Right atrium auricular region (tissue), 2 donors: ENCODE results near the gene EVC2. TPM values are rescaled to one million over a fixed set of nuclear protein-coding genes. Genes with fewer than 3 reads are reported as not detected.

ENCODE experiments used
- DNase-seq: peaks from one replicate; pipeline ENCODE4 v3.0.0-alpha.2; 2019; ENCODE audit warnings: low spot score
- H3K27ac ChIP-seq, 2 donors: fragments of 200-600 bp; sonication (generic); 1 replicate in 1 of 2; 2 replicates in 1 of 2; pipeline ENCODE4 v1.5.1; 2016 to 2019
- H3K27me3 ChIP-seq, 2 donors: fragments of 200-600 bp; sonication (generic); one replicate each; pipeline versions ENCODE4 v1.5.1 to v1.6.0; 2017 to 2019
- H3K36me3 ChIP-seq: fragments of 200-600 bp; sonication (generic); one replicate; pipeline ENCODE4 v1.5.1; 2016
- H3K4me1 ChIP-seq, 2 donors: fragments of 200-600 bp; sonication (generic); one replicate each; pipeline versions ENCODE4 v1.5.1 to v1.6.0; 2017 to 2019
- H3K4me3 ChIP-seq, 2 donors: fragments of 200-600 bp; sonication (generic); 1 replicate in 1 of 2; 2 replicates in 1 of 2; pipeline ENCODE4 v1.5.1; 2017 to 2019; ENCODE audit warnings: mild to moderate bottlenecking in 1 of 2, moderate library complexity in 1 of 2
- H3K9me3 ChIP-seq, 2 donors: fragments of 200-600 bp; sonication (generic); one replicate each; pipeline ENCODE4 v1.5.1; 2019
- total RNA-seq, 2 donors: library from RNA; depleted of rRNA; stranded (reverse); fragments of >200 nt; gene quantifications; one replicate each; pipeline ENCODE4 v1.1.0, GENCODE V29; 2016
- TF ChIP-seq, protein P1 (sequence below), 2 donors: fragments of 200-600 bp; sonication (generic); IDR thresholded peaks; one replicate each; pipeline ENCODE4 v1.5.1; 2019; ENCODE audit warnings: antibody characterized with exemption in 2 of 2

EVC2 gene
- total RNA-seq, 2 donors from 2014 or later = 2.6 to 7.0 TPM

GRCh38 chr4:5700459-5700858, 7.9 kb downstream of the EVC2 start:
- H3K9me3 ChIP-seq = no peaks in the 10 kb centered on the region
- H3K27ac ChIP-seq = no peak overlapping the region
- TF ChIP-seq, protein P1, sequence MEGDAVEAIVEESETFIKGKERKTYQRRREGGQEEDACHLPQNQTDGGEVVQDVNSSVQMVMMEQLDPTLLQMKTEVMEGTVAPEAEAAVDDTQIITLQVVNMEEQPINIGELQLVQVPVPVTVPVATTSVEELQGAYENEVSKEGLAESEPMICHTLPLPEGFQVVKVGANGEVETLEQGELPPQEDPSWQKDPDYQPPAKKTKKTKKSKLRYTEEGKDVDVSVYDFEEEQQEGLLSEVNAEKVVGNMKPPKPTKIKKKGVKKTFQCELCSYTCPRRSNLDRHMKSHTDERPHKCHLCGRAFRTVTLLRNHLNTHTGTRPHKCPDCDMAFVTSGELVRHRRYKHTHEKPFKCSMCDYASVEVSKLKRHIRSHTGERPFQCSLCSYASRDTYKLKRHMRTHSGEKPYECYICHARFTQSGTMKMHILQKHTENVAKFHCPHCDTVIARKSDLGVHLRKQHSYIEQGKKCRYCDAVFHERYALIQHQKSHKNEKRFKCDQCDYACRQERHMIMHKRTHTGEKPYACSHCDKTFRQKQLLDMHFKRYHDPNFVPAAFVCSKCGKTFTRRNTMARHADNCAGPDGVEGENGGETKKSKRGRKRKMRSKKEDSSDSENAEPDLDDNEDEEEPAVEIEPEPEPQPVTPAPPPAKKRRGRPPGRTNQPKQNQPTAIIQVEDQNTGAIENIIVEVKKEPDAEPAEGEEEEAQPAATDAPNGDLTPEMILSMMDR (IDR thresholded peaks at IDR 0.05) = no peak
- H3K36me3 ChIP-seq = peaks cover 13% of the 10 kb centered on the region
- H3K27me3 ChIP-seq = no peaks in the 10 kb centered on the region
- no peak overlapping the region for H3K4me3 ChIP-seq
- no peak for DNase-seq
- no peaks in the 10 kb centered on the region for H3K4me1 ChIP-seq

DNA sequence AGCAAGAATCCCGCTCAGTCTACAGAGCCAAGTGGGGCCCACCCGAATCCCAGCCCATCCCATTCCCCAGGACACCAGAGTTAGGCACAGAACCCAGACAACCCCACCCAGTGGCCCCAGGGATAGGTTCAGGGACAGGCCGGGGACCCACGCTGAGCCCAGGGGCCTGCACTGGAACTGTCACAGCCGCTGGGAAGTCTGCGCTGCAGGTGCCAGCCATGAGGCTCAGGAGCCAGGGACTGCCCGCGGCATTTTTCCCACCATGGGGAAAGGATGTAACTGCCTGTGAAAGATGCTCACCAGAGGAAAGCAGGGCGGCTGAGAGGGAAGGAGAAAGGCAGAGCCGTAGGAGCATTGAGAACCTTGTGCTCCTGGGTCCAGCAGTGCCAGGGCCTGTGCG, 12.0 kb downstream of the EVC2 start:
- no peak for DNase-seq
- Histone ChIP-seq H3K27me3 (no peaks in the 10 kb centered on the region), H3K4me1 (no peaks in the 10 kb centered on the region), H3K9me3 (no peaks in the 10 kb centered on the region), H3K27ac (no peak overlapping the region), H3K4me3 (no peak overlapping the region), H3K36me3 (peaks cover 33% of the 10 kb centered on the region)
- TF ChIP-seq, protein P1 (IDR thresholded peaks at IDR 0.05) = no peak

DNA sequence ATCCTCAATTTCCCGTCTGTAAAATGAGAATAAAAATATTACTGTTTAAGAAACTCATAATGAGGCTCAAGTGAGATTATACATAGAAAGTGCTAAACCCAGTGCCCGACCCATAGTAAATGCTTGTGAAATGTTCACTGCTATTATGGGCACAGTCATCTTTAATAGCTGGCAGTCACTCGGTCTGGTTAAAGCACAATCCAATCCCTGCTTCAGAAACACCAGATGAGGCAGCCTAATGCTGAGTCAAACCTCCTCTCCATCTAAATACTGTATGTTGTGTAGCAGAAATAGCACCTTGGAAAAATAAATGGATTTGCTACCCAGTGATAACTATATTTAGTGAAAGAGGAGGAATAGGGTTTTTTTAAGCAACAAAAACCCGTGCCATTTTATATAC, 14.5 kb downstream of the EVC2 start:
- H3K36me3 ChIP-seq = peaks cover 39% of the 10 kb centered on the region
- no peaks in the 10 kb centered on the region for H3K9me3 ChIP-seq
- DNase-seq = no peak
- no peaks in the 10 kb centered on the region for H3K4me1 ChIP-seq
- TF ChIP-seq, protein P1 (IDR thresholded peaks at IDR 0.05) = no peak
- no peak overlapping the region for H3K27ac ChIP-seq
- no peaks in the 10 kb centered on the region for H3K27me3 ChIP-seq
- no peak overlapping the region for H3K4me3 ChIP-seq

DNA sequence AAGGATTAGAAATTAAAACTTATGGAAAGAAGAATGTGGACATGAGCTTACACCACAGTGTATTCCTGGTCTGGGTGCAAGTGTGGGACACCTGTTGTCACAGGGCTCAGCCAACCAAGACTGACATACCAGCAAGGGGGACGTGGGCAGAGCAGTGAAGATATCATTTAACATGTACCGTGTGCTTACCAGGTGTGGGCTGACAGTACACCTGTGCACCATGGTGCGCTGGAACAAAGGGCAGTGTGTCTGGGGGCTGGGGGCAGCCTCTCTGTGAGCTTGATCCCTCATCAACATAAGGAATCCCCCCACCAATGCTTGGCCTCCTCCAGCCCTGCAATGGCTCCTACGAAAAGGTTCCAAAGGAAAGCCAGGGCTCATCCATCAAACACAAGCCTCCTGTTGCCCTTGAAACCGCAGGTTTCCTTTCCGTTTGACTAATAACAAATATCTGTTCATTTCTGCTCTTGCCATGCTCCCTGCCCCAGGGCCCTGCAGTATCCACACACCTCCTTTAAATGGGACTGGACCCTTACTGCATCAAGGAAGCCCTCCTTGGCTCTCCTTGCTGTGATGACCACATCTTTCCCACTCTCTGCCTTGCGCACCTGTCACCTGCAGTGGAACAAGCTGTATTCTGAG, 16.7 kb downstream of the EVC2 start:
- TF ChIP-seq, protein P1 (IDR thresholded peaks at IDR 0.05) = no peak
- Histone ChIP-seq H3K4me1 (no peaks in the 10 kb centered on the region), H3K4me3 (no peak overlapping the region), H3K9me3 (no peaks in the 10 kb centered on the region), H3K27ac (no peak overlapping the region), H3K27me3 (no peaks in the 10 kb centered on the region), H3K36me3 (peaks cover 45% of the 10 kb centered on the region)
- no peak for DNase-seq

DNA sequence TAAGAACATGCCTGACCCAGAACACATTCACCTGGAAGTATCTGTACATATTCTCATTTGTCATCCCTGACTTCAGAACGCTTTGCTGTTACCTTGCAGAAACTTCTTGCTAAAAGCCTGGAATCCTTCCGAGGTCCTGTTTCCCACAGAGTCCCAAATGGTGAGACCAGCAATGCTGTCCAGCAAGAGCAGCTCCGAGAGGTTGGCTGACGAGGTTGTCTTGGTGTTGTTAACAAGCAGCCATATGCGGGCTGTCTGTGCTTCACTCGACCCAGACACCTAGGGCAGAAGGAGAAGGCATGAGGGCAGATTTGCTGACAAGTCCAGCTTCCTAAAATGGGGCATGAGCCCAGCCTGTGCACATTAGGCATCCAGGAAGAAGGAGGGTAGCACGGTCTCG, 19.3 kb downstream of the EVC2 start:
- no peak overlapping the region for H3K27ac ChIP-seq
- no peak for DNase-seq
- H3K27me3 ChIP-seq = no peaks in the 10 kb centered on the region
- TF ChIP-seq, protein P1 (IDR thresholded peaks at IDR 0.05) = no peak
- no peak overlapping the region for H3K4me3 ChIP-seq
- H3K36me3 ChIP-seq = peaks cover 62% of the 10 kb centered on the region
- no peaks in the 10 kb centered on the region for H3K9me3 ChIP-seq
- no peaks in the 10 kb centered on the region for H3K4me1 ChIP-seq

DNA sequence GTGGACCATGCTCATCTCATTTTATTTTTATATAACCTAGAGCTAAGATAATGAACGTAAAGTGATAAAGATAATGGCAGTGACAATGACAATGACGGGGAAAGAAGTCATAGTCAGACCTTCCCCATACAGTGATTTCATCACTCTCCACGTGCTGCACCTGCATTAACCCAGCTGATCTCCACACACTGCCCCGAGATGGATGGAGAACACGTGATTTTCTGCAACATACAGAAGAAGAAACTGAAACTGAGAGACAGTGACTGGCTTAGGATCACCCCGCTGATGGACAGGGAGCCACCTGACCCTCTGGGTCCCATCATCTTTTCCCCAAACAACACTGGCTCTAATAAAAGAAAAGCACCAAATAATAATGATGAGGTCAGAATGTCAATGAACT, 22.0 kb downstream of the EVC2 start:
- no peak for DNase-seq
- no peaks in the 10 kb centered on the region for H3K27me3 ChIP-seq
- H3K9me3 ChIP-seq = no peaks in the 10 kb centered on the region
- H3K4me1 ChIP-seq = no peaks in the 10 kb centered on the region
- H3K4me3 ChIP-seq = no peak overlapping the region
- TF ChIP-seq, protein P1 (IDR thresholded peaks at IDR 0.05) = no peak
- peaks cover 42% of the 10 kb centered on the region for H3K36me3 ChIP-seq
- no peak overlapping the region for H3K27ac ChIP-seq
